GM21717 (cell line): Measurements from ENCODE around the gene PHF5A.

Source experiments
- ATAC-seq: cut with Tn5 transposase; IDR thresholded peaks from one replicate; pipeline ENCODE4 v1.9.1; 2021; ENCODE audit warnings: mild to moderate bottlenecking, moderate library complexity; ENCODE audit not compliant: unreplicated experiment

PHF5A gene

DNA sequence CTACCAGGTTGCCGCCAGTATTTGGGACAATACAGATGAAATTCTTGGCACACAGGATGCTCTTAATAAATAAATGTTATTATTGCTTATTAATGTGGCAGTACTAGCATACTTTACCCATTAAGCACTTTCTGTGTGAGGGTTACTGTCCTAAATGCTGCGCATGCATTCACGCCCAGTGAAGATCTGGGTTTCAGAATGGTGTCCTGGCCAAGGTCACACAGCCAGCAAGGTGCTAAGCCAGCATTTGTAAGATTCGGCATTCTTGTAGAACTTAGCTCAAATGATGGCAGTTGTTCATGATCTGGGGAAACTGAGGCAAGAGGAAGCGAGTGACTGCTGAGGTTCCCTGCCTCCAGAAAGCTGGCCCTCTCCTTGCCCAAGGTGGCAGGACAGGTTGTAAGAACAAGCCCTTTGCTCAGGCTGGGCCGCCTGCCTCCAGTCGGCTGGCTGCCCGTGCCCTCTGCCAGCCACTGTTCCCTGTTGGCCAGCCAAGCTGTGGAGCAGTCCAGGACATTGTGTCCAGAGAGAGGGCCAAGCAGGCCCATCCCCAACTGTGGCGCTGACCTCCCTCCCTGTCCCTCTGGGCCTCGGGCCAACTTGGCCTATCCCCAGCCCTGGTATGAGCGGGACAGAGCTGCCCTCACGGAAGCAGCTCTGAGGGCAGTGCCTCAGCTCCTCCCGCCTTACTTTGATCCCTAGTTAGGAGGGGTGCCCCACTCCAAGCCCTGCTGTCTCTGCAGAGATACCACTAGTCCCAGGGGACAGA, 50.7 kb downstream of the PHF5A start:
- ATAC-seq, result no peak

DNA sequence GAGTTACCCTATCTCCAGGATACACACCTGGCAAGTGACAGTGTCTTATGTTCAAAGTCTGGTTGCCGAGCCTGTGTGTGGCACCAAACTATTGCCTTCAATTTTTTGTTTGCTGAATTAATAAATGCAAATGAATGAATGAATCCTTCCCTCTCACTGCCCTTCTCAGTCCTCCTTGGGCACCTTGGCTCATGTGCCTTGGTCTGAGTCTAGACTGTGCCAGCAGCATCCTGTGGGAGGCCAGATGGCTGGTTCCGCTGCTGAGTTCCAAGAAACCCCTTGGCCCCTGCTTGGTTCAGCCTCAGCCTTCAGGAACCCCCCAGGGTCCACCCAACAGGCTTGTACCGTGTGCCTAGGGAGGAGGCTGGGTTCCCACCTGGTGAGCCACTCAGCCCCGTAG, 52.9 kb downstream of the PHF5A start:
- no peak for ATAC-seq

DNA sequence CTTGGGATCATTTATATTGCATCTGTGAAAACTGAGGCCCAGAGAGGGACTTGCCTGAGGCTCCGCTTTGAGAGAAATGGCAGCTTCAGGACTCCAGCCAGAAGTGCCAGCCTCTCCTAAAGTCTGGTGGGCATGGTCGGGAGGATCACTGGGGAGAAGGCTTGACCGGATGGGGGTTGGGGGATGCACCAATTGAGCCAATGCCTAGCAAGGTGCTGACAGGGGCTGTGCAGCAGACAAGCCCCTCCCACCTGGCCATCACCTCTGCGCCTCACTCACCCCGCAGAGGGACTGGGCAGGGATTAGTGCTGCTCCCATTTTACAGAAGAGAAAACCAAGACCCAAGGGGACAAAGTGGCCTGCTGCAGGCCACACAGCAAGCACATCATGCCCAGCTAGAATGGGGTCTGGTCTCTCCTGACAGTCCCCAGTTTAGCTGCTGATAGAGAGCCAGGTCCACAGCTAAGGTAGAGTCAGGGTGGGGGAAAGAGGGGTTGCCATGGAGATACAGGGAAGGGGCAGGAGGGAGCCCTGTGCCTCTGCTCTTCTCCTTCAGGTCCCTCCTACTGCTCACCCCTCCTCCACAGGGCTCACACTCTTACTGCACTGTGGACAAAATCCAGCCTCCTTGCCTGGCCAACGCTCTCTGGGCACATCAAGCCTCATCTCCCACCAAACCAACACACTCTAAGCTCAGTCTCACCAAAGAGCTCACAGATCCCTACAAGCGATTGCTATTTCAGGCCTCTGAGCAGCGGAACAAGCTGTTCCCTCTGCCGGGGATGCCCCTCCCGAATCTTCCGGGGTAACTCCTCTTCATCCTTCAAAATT, 57.3 kb downstream of the PHF5A start:
- ATAC-seq, result no peak

DNA sequence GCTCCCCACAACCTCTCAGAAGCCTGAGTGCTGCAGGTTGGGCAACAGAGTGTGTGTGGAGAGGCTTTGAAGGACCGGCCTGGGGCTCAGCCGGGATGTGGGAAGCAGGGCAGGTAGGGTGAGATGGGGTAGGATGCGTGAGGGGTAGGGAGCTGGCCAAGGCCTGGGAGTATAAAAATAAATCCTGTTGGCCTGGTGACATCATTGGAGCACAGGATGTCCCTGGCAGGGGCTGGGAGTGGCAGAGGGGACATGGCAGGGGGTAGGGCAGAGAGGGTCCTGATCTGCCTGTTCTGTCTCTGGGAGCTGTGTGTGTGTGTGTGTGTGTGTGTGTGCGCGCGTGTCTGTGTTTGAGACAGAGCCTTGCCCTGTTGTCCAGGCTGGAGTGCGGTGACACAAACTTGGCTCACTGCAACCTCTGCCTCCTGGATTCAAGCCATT, 58.2 kb downstream of the PHF5A start:
- no peak for ATAC-seq
